OCI-LY1 (cell line): ENCODE measurements around the gene DCDC1.

ENCODE experiments used
- H2AFZ ChIP-seq: fragments of 200-600 bp; sonication (generic), shearing (Covaris generic); 2 replicates; pipeline ENCODE4 v1.6.0; 2014; ENCODE audit warnings: antibody characterized with exemption, mild to moderate bottlenecking, low read length
- H3F3A ChIP-seq: fragments of 200-600 bp; sonication (generic), shearing (Covaris generic); 2 replicates; pipeline ENCODE4 v1.6.0; 2014; ENCODE audit warnings: mild to moderate bottlenecking, antibody characterized with exemption, low read length, moderate library complexity; ENCODE audit not compliant: insufficient read depth
- H3K27ac ChIP-seq: fragments of 200-600 bp; sonication (generic); 2 replicates; pipeline ENCODE4 v1.5.1; 2014; ENCODE audit warnings: low read length, mixed run types, mild to moderate bottlenecking, low read depth; ENCODE audit not compliant: poor library complexity, severe bottlenecking
- H3K27me3 ChIP-seq: fragments of 200-600 bp; sonication (generic); 2 replicates; pipeline ENCODE4 v1.6.0; 2014; ENCODE audit warnings: antibody characterized with exemption, mild to moderate bottlenecking, low read length, moderate library complexity; ENCODE audit not compliant: insufficient read depth
- H3K36me3 ChIP-seq: fragments of 200-600 bp; sonication (generic); 2 replicates; pipeline ENCODE4 v1.6.1; 2014; ENCODE audit warnings: mild to moderate bottlenecking, antibody characterized with exemption, low read length, moderate library complexity, mixed read lengths; ENCODE audit not compliant: insufficient read depth
- H3K4me1 ChIP-seq: fragments of 200-600 bp; sonication (generic); 2 replicates; pipeline ENCODE4 v1.5.1; 2014; ENCODE audit warnings: mild to moderate bottlenecking, low read length, moderate library complexity; ENCODE audit not compliant: insufficient read depth, severe bottlenecking
- H3K4me2 ChIP-seq: fragments of 200-600 bp; sonication (generic), shearing (Covaris generic); 2 replicates; pipeline ENCODE4 v1.6.1; 2014; ENCODE audit warnings: low read length
- H3K4me3 ChIP-seq: fragments of 200-600 bp; sonication (generic); 2 replicates; pipeline ENCODE4 v1.5.1; 2014; ENCODE audit warnings: low read length, low read depth, mild to moderate bottlenecking, mixed read lengths; ENCODE audit not compliant: poor library complexity, severe bottlenecking
- H3K79me2 ChIP-seq: fragments of 200-600 bp; shearing (Covaris generic); 2 replicates; pipeline ENCODE4 v1.6.1; 2016; ENCODE audit warnings: mixed run types, low read length, mixed read lengths; ENCODE audit not compliant: insufficient read depth
- H3K9ac ChIP-seq: fragments of 200-600 bp; sonication (generic), shearing (Covaris generic); 2 replicates; pipeline ENCODE4 v1.6.1; 2014; ENCODE audit warnings: mild to moderate bottlenecking, low read length, mixed read lengths
- H3K9me2 ChIP-seq: fragments of 200-600 bp; sonication (generic), shearing (Covaris generic); 2 replicates; pipeline ENCODE4 v1.6.1; 2014; ENCODE audit warnings: low read depth, mild to moderate bottlenecking, low read length, mixed read lengths
- H3K9me3 ChIP-seq: fragments of 200-600 bp; shearing (Covaris generic); 2 replicates; pipeline ENCODE4 v1.6.1; 2014; ENCODE audit warnings: low read length, mixed read lengths
- H4K20me1 ChIP-seq: fragments of 200-600 bp; sonication (generic), shearing (Covaris generic); 2 replicates; pipeline ENCODE4 v1.6.0; 2016; ENCODE audit warnings: mild to moderate bottlenecking, low read length; ENCODE audit not compliant: insufficient read depth
- CTCF ChIP-seq: fragments of 200-600 bp; sonication (generic), shearing (Covaris generic); IDR thresholded peaks from 2 replicates; pipeline ENCODE4 v1.5.1; 2017; ENCODE audit warnings: mild to moderate bottlenecking, antibody characterized with exemption, low read length, moderate library complexity, mixed read lengths
- EZH2 ChIP-seq: fragments of 200-600 bp; sonication (generic), shearing (Covaris generic); IDR thresholded peaks from 2 replicates; pipeline ENCODE4 v1.8.0; 2017; ENCODE audit warnings: borderline replicate concordance, mixed run types, mild to moderate bottlenecking, antibody characterized with exemption, low read length, moderate library complexity, mixed read lengths

Gene DCDC1

GRCh38 chr11:31267720-31268119, 101.8 kb downstream of the DCDC1 start:
- Histone ChIP-seq H3K9me2 (no peaks in the 10 kb centered on the region), H3K4me1 (no peaks in the 10 kb centered on the region), H3K4me3 (no peak overlapping the region), H4K20me1 (no peaks in the 10 kb centered on the region), H2AFZ (no peak overlapping the region), H3K9ac (no peak overlapping the region), H3K4me2 (no peak overlapping the region), H3F3A (no peaks in the 10 kb centered on the region), H3K79me2 (no peaks in the 10 kb centered on the region), H3K9me3 (no peaks in the 10 kb centered on the region), H3K36me3 (no peaks in the 10 kb centered on the region), H3K27ac (no peak overlapping the region), H3K27me3 (no peaks in the 10 kb centered on the region)
- TF ChIP-seq CTCF (no peak), EZH2 (no peak)

GRCh38 chr11:31264834-31265233, 104.7 kb downstream of the DCDC1 start:
- Histone ChIP-seq H4K20me1 (no peaks in the 10 kb centered on the region), H3K9me2 (no peaks in the 10 kb centered on the region), H3K27me3 (no peaks in the 10 kb centered on the region), H3K4me2 (no peak overlapping the region), H3K4me3 (no peak overlapping the region), H3K36me3 (no peaks in the 10 kb centered on the region), H3K4me1 (no peaks in the 10 kb centered on the region), H2AFZ (no peak overlapping the region), H3K9me3 (no peaks in the 10 kb centered on the region), H3F3A (no peaks in the 10 kb centered on the region), H3K9ac (no peak overlapping the region), H3K27ac (no peak overlapping the region), H3K79me2 (no peaks in the 10 kb centered on the region)
- TF ChIP-seq EZH2 (no peak), CTCF (no peak)

GRCh38 chr11:31262761-31263160, 106.8 kb downstream of the DCDC1 start:
- TF ChIP-seq CTCF = no peak
- no peak for TF ChIP-seq EZH2
- no peaks in the 10 kb centered on the region for H3F3A ChIP-seq
- H3K27me3 ChIP-seq = no peaks in the 10 kb centered on the region
- H3K4me2 ChIP-seq = no peak overlapping the region
- no peaks in the 10 kb centered on the region for H3K9me2 ChIP-seq
- no peaks in the 10 kb centered on the region for H4K20me1 ChIP-seq
- H3K27ac ChIP-seq = no peak overlapping the region
- no peak overlapping the region for H2AFZ ChIP-seq
- H3K9ac ChIP-seq = no peak overlapping the region
- H3K36me3 ChIP-seq = no peaks in the 10 kb centered on the region
- H3K4me3 ChIP-seq = no peak overlapping the region
- H3K79me2 ChIP-seq = no peaks in the 10 kb centered on the region
- H3K4me1 ChIP-seq = no peaks in the 10 kb centered on the region
- no peaks in the 10 kb centered on the region for H3K9me3 ChIP-seq
